Measurements from ENCODE around the gene COBL.

COBL gene

GRCh38 chr7:51316666-51317581 lies at the start of gene COBL:
Gene COBL, minus strand, starts transcription at chr7:51316809. Its CDS starts 176 bp downstream, at chr7:51316633.
- DNase-seq (ENCODE audit: low read depth, low spot score) = no peak

- DNase-seq (ENCODE audit: low read depth, low spot score) = no peak
These were observed 49.6 kb upstream of the COBL start for GRCh38 chr7:51366172-51366728.

GRCh38 chr7:51357821-51358220 lies 41.2 kb upstream of the COBL start:
- DNase-seq (ENCODE audit: low read depth, low spot score) = no peak

- DNase-seq (ENCODE audit: low read depth, low spot score) = no peak
These were observed 40.4 kb upstream of the COBL start for GRCh38 chr7:51356849-51357516.

- no peak for DNase-seq (ENCODE audit: low read depth, low spot score)
These were observed 38.3 kb upstream of the COBL start for GRCh38 chr7:51354897-51355296.

GRCh38 chr7:51354434-51354833 lies 37.8 kb upstream of the COBL start:
- no peak for DNase-seq (ENCODE audit: low read depth, low spot score)

- no peak for DNase-seq (ENCODE audit: low read depth, low spot score)
These were observed 35.8 kb upstream of the COBL start for GRCh38 chr7:51352174-51353100.

- no peak for DNase-seq (ENCODE audit: low read depth, low spot score)
These were observed 35.1 kb upstream of the COBL start for GRCh38 chr7:51351661-51352060.

- DNase-seq (ENCODE audit: low read depth, low spot score) = no peak
These were observed 33.9 kb upstream of the COBL start for GRCh38 chr7:51350546-51350896.

GRCh38 chr7:51349820-51350545 lies 33.4 kb upstream of the COBL start:
- DNase-seq (ENCODE audit: low read depth, low spot score) = no peak

- DNase-seq (ENCODE audit: low read depth, low spot score) = no peak
These were observed 29.5 kb upstream of the COBL start for GRCh38 chr7:51346126-51346525.

- DNase-seq (ENCODE audit: low read depth, low spot score) = no peak
These were observed 28.0 kb upstream of the COBL start for GRCh38 chr7:51344406-51345138.

GRCh38 chr7:51340936-51341335 lies 24.3 kb upstream of the COBL start:
- DNase-seq (ENCODE audit: low read depth, low spot score) = no peak

- DNase-seq (ENCODE audit: low read depth, low spot score) = no peak
These were observed 23.6 kb upstream of the COBL start for GRCh38 chr7:51340029-51340838.

GRCh38 chr7:51335057-51335456 lies 18.4 kb upstream of the COBL start:
- no peak for DNase-seq (ENCODE audit: low read depth, low spot score)

GRCh38 chr7:51329696-51330263 lies 13.2 kb upstream of the COBL start:
- no peak for DNase-seq (ENCODE audit: low read depth, low spot score)

- no peak for DNase-seq (ENCODE audit: low read depth, low spot score)
These were observed 11.8 kb upstream of the COBL start for GRCh38 chr7:51328351-51328801.

- no peak for DNase-seq (ENCODE audit: low read depth, low spot score)
These were observed 10.7 kb upstream of the COBL start for GRCh38 chr7:51327287-51327717.
